ENCODE results near the gene ANKRD30BL. TPM values are rescaled to one million over a fixed set of nuclear protein-coding genes. Genes with fewer than 3 reads are reported as not detected.
"Not testable (repeated sequence)": the region's sequence is repeated elsewhere in the genome, so short reads cannot be mapped to it uniquely, and the experiment has no call there.

ANKRD30BL gene
- total RNA-seq = not detected

GRCh38 chr2:132161161-132162124 is at the start of gene ANKRD30BL:
ANKRD30BL (minus strand) TSS chr2:132161952; CDS start chr2:132161705, 247 bp downstream.
- H3K4me1 ChIP-seq (ENCODE audit: control insufficient read depth in 3 of 3, insufficient read depth in 3 of 3, low read length in 3 of 3); H3K9me3 ChIP-seq (ENCODE audit: control insufficient read depth in 3 of 3, low read length in 3 of 3): not testable (repeated sequence)

GRCh38 chr2:132202866-132203265 is 41.1 kb upstream of the ANKRD30BL start:
- H3K9ac ChIP-seq (ENCODE audit: low read depth in 1 of 3, low read length in 3 of 3); H3K27me3 ChIP-seq (ENCODE audit: control insufficient read depth in 3 of 3, insufficient read depth in 3 of 3, low read length in 3 of 3); H3K4me1 ChIP-seq (ENCODE audit: control insufficient read depth in 3 of 3, insufficient read depth in 3 of 3, low read length in 3 of 3); H3K36me3 ChIP-seq (ENCODE audit: control insufficient read depth in 3 of 3, insufficient read depth in 3 of 3, low read length in 3 of 3); H3K27ac ChIP-seq (ENCODE audit: low read depth, low read length); H3K4me3 ChIP-seq (ENCODE audit: low read length in 3 of 3); H3K9me3 ChIP-seq (ENCODE audit: control insufficient read depth in 3 of 3, low read length in 3 of 3): not testable (repeated sequence)

More at GRCh38 chr2:132161161-132162124, at the start of gene ANKRD30BL:
- H3K27me3 ChIP-seq (ENCODE audit: control insufficient read depth in 3 of 3, insufficient read depth in 3 of 3, low read length in 3 of 3); H3K27ac ChIP-seq (ENCODE audit: low read depth, low read length); H3K36me3 ChIP-seq (ENCODE audit: control insufficient read depth in 3 of 3, insufficient read depth in 3 of 3, low read length in 3 of 3); H3K9ac ChIP-seq (ENCODE audit: low read depth in 1 of 3, low read length in 3 of 3); H3K4me3 ChIP-seq (ENCODE audit: low read length in 3 of 3): not testable (repeated sequence)

GRCh38 chr2:132192854-132193253 is 31.1 kb upstream of the ANKRD30BL start:
- not testable (repeated sequence) for H3K9ac ChIP-seq (ENCODE audit: low read depth in 1 of 3, low read length in 3 of 3); H3K27me3 ChIP-seq (ENCODE audit: control insufficient read depth in 3 of 3, insufficient read depth in 3 of 3, low read length in 3 of 3); H3K36me3 ChIP-seq (ENCODE audit: control insufficient read depth in 3 of 3, insufficient read depth in 3 of 3, low read length in 3 of 3); H3K4me1 ChIP-seq (ENCODE audit: control insufficient read depth in 3 of 3, insufficient read depth in 3 of 3, low read length in 3 of 3); H3K9me3 ChIP-seq (ENCODE audit: control insufficient read depth in 3 of 3, low read length in 3 of 3); H3K4me3 ChIP-seq (ENCODE audit: low read length in 3 of 3); H3K27ac ChIP-seq (ENCODE audit: low read depth, low read length)

- not testable (repeated sequence) for H3K27me3 ChIP-seq (ENCODE audit: control insufficient read depth in 3 of 3, insufficient read depth in 3 of 3, low read length in 3 of 3); H3K9me3 ChIP-seq (ENCODE audit: control insufficient read depth in 3 of 3, low read length in 3 of 3); H3K36me3 ChIP-seq (ENCODE audit: control insufficient read depth in 3 of 3, insufficient read depth in 3 of 3, low read length in 3 of 3); H3K9ac ChIP-seq (ENCODE audit: low read depth in 1 of 3, low read length in 3 of 3); H3K4me3 ChIP-seq (ENCODE audit: low read length in 3 of 3); H3K4me1 ChIP-seq (ENCODE audit: control insufficient read depth in 3 of 3, insufficient read depth in 3 of 3, low read length in 3 of 3); H3K27ac ChIP-seq (ENCODE audit: low read depth, low read length)
These were observed 5.3 kb upstream of the ANKRD30BL start for GRCh38 chr2:132167100-132167499.

- not testable (repeated sequence) for H3K4me3 ChIP-seq (ENCODE audit: low read length in 3 of 3); H3K27me3 ChIP-seq (ENCODE audit: control insufficient read depth in 3 of 3, insufficient read depth in 3 of 3, low read length in 3 of 3); H3K36me3 ChIP-seq (ENCODE audit: control insufficient read depth in 3 of 3, insufficient read depth in 3 of 3, low read length in 3 of 3); H3K9me3 ChIP-seq (ENCODE audit: control insufficient read depth in 3 of 3, low read length in 3 of 3); H3K4me1 ChIP-seq (ENCODE audit: control insufficient read depth in 3 of 3, insufficient read depth in 3 of 3, low read length in 3 of 3); H3K9ac ChIP-seq (ENCODE audit: low read depth in 1 of 3, low read length in 3 of 3); H3K27ac ChIP-seq (ENCODE audit: low read depth, low read length)
These were observed 441 bp upstream of the ANKRD30BL start for GRCh38 chr2:132162125-132162660.

GRCh38 chr2:132146774-132147173 is 15.0 kb downstream of the ANKRD30BL start:
- not testable (repeated sequence) for H3K36me3 ChIP-seq (ENCODE audit: control insufficient read depth in 3 of 3, insufficient read depth in 3 of 3, low read length in 3 of 3); H3K9ac ChIP-seq (ENCODE audit: low read depth in 1 of 3, low read length in 3 of 3); H3K4me1 ChIP-seq (ENCODE audit: control insufficient read depth in 3 of 3, insufficient read depth in 3 of 3, low read length in 3 of 3); H3K4me3 ChIP-seq (ENCODE audit: low read length in 3 of 3); H3K9me3 ChIP-seq (ENCODE audit: control insufficient read depth in 3 of 3, low read length in 3 of 3); H3K27ac ChIP-seq (ENCODE audit: low read depth, low read length); H3K27me3 ChIP-seq (ENCODE audit: control insufficient read depth in 3 of 3, insufficient read depth in 3 of 3, low read length in 3 of 3)

Small RNA genes within 50 kb of the gene (small RNA-seq; reads per million reads assigned to genes)
- not detected for gene RNU6-1132P

Measured in skeletal muscle tissue (tissue), 5 donors.